HEK293T (cell line): Measurements from ENCODE around the gene SYNJ1.
"Not testable (repeated sequence)": the region's sequence is repeated elsewhere in the genome, so short reads cannot be mapped to it uniquely, and the experiment has no call there.

Source experiments
- CTCF ChIA-PET: fragments of 350-600 bp; formaldehyde crosslinking; extraction: SDS; loops from one replicate; lab custom pipeline; 2021; ENCODE audit warnings: antibody characterized with exemption, inconsistent platforms; lab: Yijun Ruan, JAX
- POLR2A ChIA-PET: fragments of 350-600 bp; formaldehyde crosslinking; extraction: SDS; loops from one replicate; lab custom pipeline; 2020; ENCODE audit warnings: antibody characterized with exemption, inconsistent platforms; lab: Yijun Ruan, JAX
- DNase-seq: peaks from one replicate; pipeline ENCODE4 v3.0.0; 2012; ENCODE audit warnings: mixed read lengths; ENCODE audit errors: extremely low spot score
- ARNT ChIP-seq: fragments of 450-650 bp; IDR thresholded peaks from 2 replicates; pipeline ENCODE4 v1.6.1; 2017; ENCODE audit warnings: mild to moderate bottlenecking
- BHLHE40 ChIP-seq: fragments of 450-650 bp; IDR thresholded peaks from 2 replicates; pipeline ENCODE4 v1.6.1; 2016; ENCODE audit warnings: mild to moderate bottlenecking, moderate library complexity, borderline replicate concordance
- CTBP1 ChIP-seq: fragments of 450-650 bp; IDR thresholded peaks from 2 replicates; pipeline ENCODE4 v1.6.1; 2016; ENCODE audit warnings: borderline replicate concordance
- ELF4 ChIP-seq: fragments of 450-650 bp; IDR thresholded peaks from 2 replicates; pipeline ENCODE4 v1.6.1; 2017; ENCODE audit warnings: antibody characterized with exemption
- FOXA1 ChIP-seq: fragments of 450-650 bp; IDR thresholded peaks from 2 replicates; pipeline ENCODE4 v1.6.1; 2016; ENCODE audit warnings: mild to moderate bottlenecking
- FOXK2 ChIP-seq: fragments of 450-650 bp; IDR thresholded peaks from 2 replicates; pipeline ENCODE4 v1.6.1; 2016; ENCODE audit warnings: mild to moderate bottlenecking
- FOXM1 ChIP-seq: fragments of 450-650 bp; IDR thresholded peaks from 2 replicates; pipeline ENCODE4 v1.6.1; 2017; ENCODE audit warnings: mild to moderate bottlenecking, borderline replicate concordance
- HDGF ChIP-seq: fragments of 450-650 bp; IDR thresholded peaks from 2 replicates; pipeline ENCODE4 v1.6.1; 2017; ENCODE audit warnings: antibody characterized with exemption, borderline replicate concordance
- L3MBTL2 ChIP-seq: fragments of 450-650 bp; conservative IDR thresholded peaks from 2 replicates; pipeline ENCODE4 v1.6.1; 2016; ENCODE audit warnings: mild to moderate bottlenecking
- LEF1 ChIP-seq: fragments of 450-650 bp; IDR thresholded peaks from 2 replicates; pipeline ENCODE4 v1.6.1; 2017; ENCODE audit warnings: mild to moderate bottlenecking, borderline replicate concordance
- NFRKB ChIP-seq: fragments of 450-650 bp; IDR thresholded peaks from 2 replicates; pipeline ENCODE4 v1.6.1; 2016; ENCODE audit warnings: mild to moderate bottlenecking, moderate library complexity
- SP1 ChIP-seq: fragments of 450-650 bp; IDR thresholded peaks from 2 replicates; pipeline ENCODE4 v1.6.1; 2017
- SUZ12 ChIP-seq: fragments of 450-650 bp; IDR thresholded peaks from 2 replicates; pipeline ENCODE4 v1.6.1; 2016; ENCODE audit warnings: mild to moderate bottlenecking
- TARDBP ChIP-seq: fragments of 450-650 bp; IDR thresholded peaks from 2 replicates; pipeline ENCODE4 v1.6.1; 2016
- ZNF384 ChIP-seq: fragments of 450-650 bp; IDR thresholded peaks from 2 replicates; pipeline ENCODE4 v1.6.1; 2016
- TF ChIP-seq, protein P1 (sequence below): fragments of 450-650 bp; IDR thresholded peaks from 2 replicates; pipeline ENCODE4 v1.6.1; 2016

SYNJ1 gene

GRCh38 chr21:32698286-32698685 is 29.5 kb downstream of the SYNJ1 start:
- ChIA-PET POLR2A (no interaction called here), CTCF (no interaction called here)
- no peak for DNase-seq
- no peak for TF ChIP-seq ELF4
- TF ChIP-seq ZNF384: no peak
- no peak for TF ChIP-seq TARDBP
- no peak for TF ChIP-seq HDGF
- no peak for TF ChIP-seq L3MBTL2
- TF ChIP-seq FOXA1: no peak

GRCh38 chr21:32695482-32695881 is 32.3 kb downstream of the SYNJ1 start:
- DNase-seq: not testable (repeated sequence)
- CTCF ChIA-PET: interaction anchor here (0.7 kb wide), 1 partner anchor 25 kb away, joined by 3 read pairs; no protein-coding TSS in a partner anchor
- POLR2A ChIA-PET: interaction anchor here (1.9 kb wide), 1 partner anchor 33 kb away, joined by 7 read pairs; the partner anchor contains the start of gene SYNJ1

- TF ChIP-seq L3MBTL2 (no peak), HDGF (no peak), BHLHE40 (no peak), ELF4 (no peak), ARNT (no peak), FOXK2 (no peak), SUZ12 (no peak), LEF1 (no peak), FOXA1 (no peak)
- DNase-seq: no peak
- ChIA-PET CTCF (interaction anchor here (0.7 kb wide), 1 partner anchor 515 kb away, joined by 3 read pairs; no protein-coding TSS in a partner anchor), POLR2A (no interaction called here)
Measured at GRCh38 chr21:32693581-32693980, 34.2 kb downstream of the SYNJ1 start.

DNA sequence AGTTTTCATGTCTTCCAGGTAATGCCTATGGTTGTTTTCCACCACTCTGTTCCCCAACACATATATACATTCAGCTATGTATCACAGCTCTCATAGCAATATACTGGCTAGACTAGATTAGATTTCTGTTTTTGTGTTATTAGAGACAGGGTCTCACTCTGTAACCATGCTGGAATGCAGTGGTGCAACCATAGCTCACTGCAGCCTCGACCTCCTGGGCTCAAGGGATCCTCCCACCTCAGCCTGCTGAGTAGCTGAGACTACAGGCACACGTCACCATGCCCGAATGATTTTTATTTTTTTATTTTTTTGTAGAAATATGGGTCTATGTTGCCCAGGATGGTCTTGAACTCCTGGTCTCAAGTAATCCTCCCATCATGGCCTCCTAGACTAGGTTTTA is 37.7 kb downstream of the SYNJ1 start:
- ChIA-PET CTCF (no interaction called here), POLR2A (no interaction called here)
- DNase-seq: no peak
- TF ChIP-seq NFRKB (no peak), SUZ12 (no peak), FOXK2 (no peak), HDGF (no peak), ARNT (no peak), ELF4 (no peak), BHLHE40 (no peak), LEF1 (no peak)

DNA sequence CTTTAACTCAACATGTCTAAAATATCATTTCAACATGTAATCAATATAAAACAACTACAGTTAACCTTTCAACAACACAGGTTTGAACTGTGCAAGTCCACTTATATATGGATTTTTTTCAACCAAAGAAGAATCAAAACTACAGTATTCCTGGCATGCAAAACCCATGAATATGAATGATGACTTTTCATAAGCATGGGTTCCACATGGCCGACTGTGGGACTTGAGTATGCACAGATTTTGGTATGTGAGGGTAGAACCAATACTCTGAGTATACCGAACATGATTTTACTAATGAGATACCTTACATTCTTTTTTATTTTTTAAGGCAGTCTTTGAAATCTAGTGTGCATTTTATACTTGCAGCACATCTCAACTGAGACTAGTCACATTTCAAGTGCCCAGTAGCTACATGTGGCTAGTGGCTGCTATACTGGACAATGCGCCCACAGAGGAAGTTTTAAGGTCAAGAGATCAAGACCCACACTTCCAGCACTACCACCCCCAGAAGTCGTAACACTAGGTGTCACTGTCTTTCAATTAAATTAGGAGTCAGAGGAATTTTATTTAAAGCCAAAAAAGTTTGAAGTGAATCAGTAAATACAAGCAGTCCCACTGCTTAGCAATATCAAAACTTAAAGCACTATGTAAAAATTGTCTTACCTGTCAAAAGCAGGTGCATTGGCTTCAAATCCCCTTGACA is 40.0 kb downstream of the SYNJ1 start:
- ChIA-PET CTCF (no interaction called here), POLR2A (no interaction called here)
- no peak for TF ChIP-seq SUZ12
- no peak for DNase-seq

DNA sequence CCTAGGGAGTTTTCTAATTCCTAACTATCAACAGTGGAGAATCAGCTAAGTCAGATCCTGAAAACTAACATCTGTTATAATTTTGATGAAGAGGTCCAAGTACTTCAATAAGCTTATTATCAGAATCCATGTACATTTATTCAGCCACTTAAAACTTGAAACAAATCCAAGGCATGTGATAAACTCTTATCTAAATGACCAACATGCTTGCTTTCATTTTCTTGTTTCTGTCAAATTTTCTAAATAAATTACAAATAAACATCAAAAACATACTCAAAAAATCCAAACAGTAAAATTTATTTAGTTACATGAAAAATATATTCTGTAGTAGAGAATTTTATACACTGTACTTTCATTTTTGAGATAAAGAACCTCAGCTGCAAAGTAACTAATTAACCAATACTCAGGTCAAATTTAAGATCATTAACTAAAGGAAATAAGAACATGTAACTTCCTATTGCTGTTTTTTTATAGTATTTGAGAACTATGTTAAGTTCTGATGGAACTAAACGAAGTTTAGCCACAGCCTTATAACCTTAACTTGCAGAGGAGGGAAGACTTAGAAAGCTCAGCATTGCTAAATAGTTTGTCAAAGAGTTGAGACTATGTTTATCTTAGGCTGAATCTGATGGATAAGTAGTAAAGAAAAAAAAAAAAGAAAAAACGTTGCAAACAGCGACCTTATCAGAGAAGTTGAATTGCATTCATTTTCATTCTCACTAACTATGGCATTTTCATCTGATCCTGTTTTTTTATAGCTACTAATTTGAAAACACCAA is 44.9 kb downstream of the SYNJ1 start:
- CTCF ChIA-PET: interaction anchor here (1.3 kb wide), 1 partner anchor 144 kb away, joined by 3 read pairs; no protein-coding TSS in a partner anchor
- POLR2A ChIA-PET: no interaction called here
- no peak for DNase-seq
- no peak for TF ChIP-seq HDGF
- no peak for TF ChIP-seq L3MBTL2
- no peak for TF ChIP-seq ELF4
- no peak for TF ChIP-seq BHLHE40
- TF ChIP-seq ZNF384: no peak
- no peak for TF ChIP-seq LEF1

GRCh38 chr21:32674731-32675130 is 53.1 kb downstream of the SYNJ1 start:
- TF ChIP-seq FOXM1 (no peak), BHLHE40 (no peak), ELF4 (no peak), ZNF384 (no peak), L3MBTL2 (no peak), HDGF (no peak), LEF1 (no peak), FOXK2 (no peak), SP1 (no peak), NFRKB (no peak), ARNT (no peak)
- TF ChIP-seq, protein P1, sequence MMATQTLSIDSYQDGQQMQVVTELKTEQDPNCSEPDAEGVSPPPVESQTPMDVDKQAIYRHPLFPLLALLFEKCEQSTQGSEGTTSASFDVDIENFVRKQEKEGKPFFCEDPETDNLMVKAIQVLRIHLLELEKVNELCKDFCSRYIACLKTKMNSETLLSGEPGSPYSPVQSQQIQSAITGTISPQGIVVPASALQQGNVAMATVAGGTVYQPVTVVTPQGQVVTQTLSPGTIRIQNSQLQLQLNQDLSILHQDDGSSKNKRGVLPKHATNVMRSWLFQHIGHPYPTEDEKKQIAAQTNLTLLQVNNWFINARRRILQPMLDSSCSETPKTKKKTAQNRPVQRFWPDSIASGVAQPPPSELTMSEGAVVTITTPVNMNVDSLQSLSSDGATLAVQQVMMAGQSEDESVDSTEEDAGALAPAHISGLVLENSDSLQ: no peak
- POLR2A ChIA-PET: no interaction called here
- DNase-seq: no peak
- CTCF ChIA-PET: interaction anchor here (0.7 kb wide), 1 partner anchor 174 kb away, joined by 3 read pairs; no protein-coding TSS in a partner anchor

GRCh38 chr21:32674038-32674437 is 53.8 kb downstream of the SYNJ1 start:
- POLR2A ChIA-PET: interaction anchor here (0.6 kb wide), 1 partner anchor 973 kb away, joined by 3 read pairs; no protein-coding TSS in a partner anchor
- TF ChIP-seq ARNT: no peak
- TF ChIP-seq TARDBP: no peak
- no peak for TF ChIP-seq CTBP1
- TF ChIP-seq FOXK2: no peak
- TF ChIP-seq L3MBTL2: no peak
- no peak for TF ChIP-seq ZNF384
- no peak for TF ChIP-seq SUZ12
- no peak for TF ChIP-seq LEF1
- TF ChIP-seq BHLHE40: no peak
- CTCF ChIA-PET: interaction anchor here (0.7 kb wide), 1 partner anchor 266 kb away, joined by 8 read pairs; no protein-coding TSS in a partner anchor
- no peak for DNase-seq
